ENCODE measurements around the gene PARD3B.

Gene PARD3B

GRCh38 chr2:205220559-205220958 lies 675.3 kb downstream of the PARD3B start:
- DNase-seq = no peak

DNA sequence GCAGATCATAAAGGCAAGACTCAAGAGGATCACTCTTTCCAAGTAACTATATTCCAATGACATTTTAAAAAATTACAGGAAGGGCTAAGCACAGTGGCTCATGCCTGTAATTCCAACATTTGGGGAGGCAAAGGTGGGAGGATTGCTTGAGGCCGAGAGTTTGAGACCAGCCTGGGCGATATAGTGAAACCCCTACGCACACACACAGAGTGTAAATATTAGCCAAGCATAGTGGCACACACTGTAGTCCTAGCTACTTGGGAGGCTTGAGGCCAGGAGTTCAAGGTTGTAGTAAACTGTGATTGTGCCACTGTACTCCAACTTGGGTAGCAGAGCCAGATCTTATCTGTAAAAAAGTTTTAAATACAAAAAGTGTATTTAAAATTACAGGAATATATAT lies 686.8 kb downstream of the PARD3B start:
- no peak for DNase-seq

- no peak for DNase-seq
Observed at GRCh38 chr2:205235434-205235833, 690.2 kb downstream of the PARD3B start.

- DNase-seq = no peak
Observed at GRCh38 chr2:205237524-205237923, 692.2 kb downstream of the PARD3B start.

DNA sequence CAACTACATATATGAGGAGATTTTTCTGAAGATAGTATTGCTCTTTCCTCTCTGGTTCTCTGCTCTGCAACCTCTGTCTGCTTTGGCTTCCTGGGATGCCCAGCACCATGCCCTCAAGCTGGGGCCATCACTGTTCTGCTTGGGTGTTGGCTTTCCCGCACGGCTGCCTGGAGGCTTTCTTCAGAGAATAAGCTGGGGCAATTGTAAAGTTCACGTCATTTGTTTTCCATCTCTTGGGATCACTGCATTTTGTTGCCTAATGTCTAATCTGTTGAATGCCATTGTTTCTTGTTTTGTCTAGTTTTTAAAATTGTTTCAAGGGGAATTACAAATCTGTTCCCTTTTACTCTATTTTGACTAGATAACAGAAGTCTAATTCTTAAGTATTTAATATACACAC lies 699.7 kb downstream of the PARD3B start:
- no peak for DNase-seq

GRCh38 chr2:205245652-205246051 lies 700.4 kb downstream of the PARD3B start:
- DNase-seq = peak; percentile 86

- peak; percentile 14 for DNase-seq
Observed at GRCh38 chr2:205259121-205259520, 713.8 kb downstream of the PARD3B start.

GRCh38 chr2:205261516-205262020 lies 716.3 kb downstream of the PARD3B start:
- DNase-seq = peak; percentile 55

GRCh38 chr2:205267323-205267722 lies 722.0 kb downstream of the PARD3B start:
- no peak for DNase-seq

- DNase-seq = no peak
Observed at GRCh38 chr2:205270689-205271088, 725.4 kb downstream of the PARD3B start.

GRCh38 chr2:205273148-205273547 lies 727.9 kb downstream of the PARD3B start:
- no peak for DNase-seq

- no peak for DNase-seq
Observed at GRCh38 chr2:205273627-205274026, 728.4 kb downstream of the PARD3B start.

GRCh38 chr2:205274801-205275200 lies 729.5 kb downstream of the PARD3B start:
- DNase-seq = no peak

DNA sequence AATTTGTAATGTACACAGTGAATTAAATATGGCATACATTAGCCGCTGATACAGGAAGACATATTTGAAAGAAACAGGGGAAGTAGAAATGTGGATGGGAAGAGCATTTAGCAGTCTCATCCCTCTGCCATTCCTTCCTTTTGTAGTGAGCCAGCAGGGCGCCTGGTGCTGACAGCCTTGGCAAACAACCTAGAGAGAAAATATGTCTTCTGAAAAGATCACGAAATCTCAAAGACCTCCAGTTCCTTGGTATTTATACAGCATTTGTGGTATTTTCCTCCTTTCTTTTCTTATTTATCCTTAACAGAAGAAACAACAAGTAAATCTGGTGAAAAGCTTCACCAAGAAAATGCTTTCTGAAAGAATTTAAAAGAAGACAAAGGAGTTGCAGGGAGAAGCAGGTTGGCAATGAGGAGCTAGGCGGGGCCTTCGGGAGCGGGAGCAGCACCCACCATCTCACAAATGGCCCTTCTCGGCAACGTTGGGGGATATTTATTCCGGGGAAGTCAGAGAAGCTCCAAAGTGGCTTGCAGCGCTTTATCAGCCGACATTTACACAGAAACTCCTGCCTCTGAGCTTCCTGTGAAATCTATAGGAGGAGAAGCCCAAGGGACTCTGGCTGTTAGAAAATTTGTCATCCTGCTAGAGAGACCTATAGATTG lies 731.0 kb downstream of the PARD3B start:
- DNase-seq = peak; percentile 39

DNA sequence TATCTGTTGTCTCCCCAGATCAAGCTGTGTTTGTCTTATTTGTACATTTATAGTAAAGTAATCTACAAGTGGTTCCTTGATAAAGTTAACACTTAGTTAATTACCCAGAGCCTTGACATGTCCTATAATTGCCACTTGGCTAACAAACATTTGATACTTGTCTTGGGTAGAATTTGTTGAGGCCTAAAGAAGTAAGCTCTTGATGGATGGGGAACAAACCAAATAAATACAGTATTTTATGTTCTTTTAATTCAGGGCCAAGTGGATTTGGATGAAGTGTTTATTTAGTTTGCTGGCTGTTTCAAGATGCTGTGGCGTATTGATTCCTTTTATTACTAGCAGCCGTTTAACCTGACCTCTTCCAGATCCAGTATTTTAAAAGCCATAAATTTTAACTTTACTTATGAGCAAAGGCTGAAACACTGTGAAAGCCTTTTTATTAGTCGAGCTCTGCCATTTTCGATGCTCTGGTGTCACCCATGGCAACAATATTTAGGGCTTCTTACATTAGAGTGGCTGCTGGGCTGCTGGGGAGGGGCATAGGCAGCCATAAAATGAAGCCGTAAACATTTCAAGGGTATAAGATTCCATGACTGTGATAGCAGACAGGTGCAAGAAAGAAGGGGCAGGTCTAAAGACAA lies 735.4 kb downstream of the PARD3B start:
- no peak for DNase-seq

DNA sequence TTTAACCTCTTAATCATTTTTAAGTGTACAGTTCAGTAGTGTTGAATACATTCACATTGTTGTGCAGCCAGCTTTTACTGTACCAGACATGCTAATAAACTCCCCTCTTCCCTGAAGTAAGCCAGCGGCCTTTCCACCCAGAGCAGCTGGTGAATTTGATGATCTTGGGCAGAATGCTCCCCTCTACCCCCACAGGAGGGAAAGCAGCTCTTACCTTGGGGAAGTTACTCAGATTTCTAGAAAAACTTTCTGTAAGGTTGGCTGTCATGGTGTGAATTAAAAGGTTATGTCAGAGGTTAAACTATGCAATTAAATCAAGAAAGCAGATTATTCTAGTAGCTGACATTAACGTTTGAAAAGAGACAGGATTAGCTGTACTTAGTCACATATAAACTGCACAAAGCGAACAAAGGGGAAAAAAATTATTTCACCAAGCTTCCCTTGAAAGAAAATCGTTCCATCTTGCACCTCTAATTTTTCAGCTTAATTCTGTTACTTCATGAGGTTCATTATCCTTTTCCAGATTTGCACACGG lies 738.5 kb downstream of the PARD3B start:
- no peak for DNase-seq

GRCh38 chr2:205284334-205284733 lies 739.1 kb downstream of the PARD3B start:
- no peak for DNase-seq

- no peak for DNase-seq
Observed at GRCh38 chr2:205287316-205287715, 742.0 kb downstream of the PARD3B start.

GRCh38 chr2:205288686-205289085 lies 743.4 kb downstream of the PARD3B start:
- DNase-seq = no peak

- no peak for DNase-seq
Observed at GRCh38 chr2:205290299-205290698, 745.0 kb downstream of the PARD3B start.

- DNase-seq = no peak
Observed at GRCh38 chr2:205292665-205293295, 747.5 kb downstream of the PARD3B start.

GRCh38 chr2:205293559-205293958 lies 748.3 kb downstream of the PARD3B start:
- DNase-seq = no peak

GRCh38 chr2:205296959-205297358 lies 751.7 kb downstream of the PARD3B start:
- no peak for DNase-seq

DNA sequence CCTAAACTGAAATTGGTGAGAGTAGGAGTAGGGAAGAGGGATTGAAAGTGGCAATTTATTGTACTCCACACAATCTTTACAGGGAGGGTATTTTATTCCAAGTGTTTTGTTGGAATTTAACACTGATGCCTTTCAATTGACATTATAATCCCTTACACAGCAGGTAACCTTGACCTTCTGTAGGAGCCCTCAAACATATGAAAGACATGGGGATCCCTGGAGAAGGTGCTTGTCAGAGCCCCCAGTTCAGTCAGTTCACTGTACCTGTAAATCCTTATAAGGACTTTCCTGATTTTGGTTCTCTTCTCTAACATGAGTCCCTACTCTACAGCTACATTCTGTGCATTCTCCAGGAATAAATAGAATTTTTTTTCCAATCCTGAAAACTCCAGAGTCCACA lies 752.1 kb downstream of the PARD3B start:
- DNase-seq = no peak

Measured in fibroblast of skin of right quadriceps (primary cell).